Measurements from ENCODE around the gene SRGAP1. TPM values are rescaled to one million over a fixed set of nuclear protein-coding genes. Genes with fewer than 3 reads are reported as not detected.

The SRGAP1 gene
- total RNA-seq, 1 donor from 2014 or later, result 49.3 TPM

DNA sequence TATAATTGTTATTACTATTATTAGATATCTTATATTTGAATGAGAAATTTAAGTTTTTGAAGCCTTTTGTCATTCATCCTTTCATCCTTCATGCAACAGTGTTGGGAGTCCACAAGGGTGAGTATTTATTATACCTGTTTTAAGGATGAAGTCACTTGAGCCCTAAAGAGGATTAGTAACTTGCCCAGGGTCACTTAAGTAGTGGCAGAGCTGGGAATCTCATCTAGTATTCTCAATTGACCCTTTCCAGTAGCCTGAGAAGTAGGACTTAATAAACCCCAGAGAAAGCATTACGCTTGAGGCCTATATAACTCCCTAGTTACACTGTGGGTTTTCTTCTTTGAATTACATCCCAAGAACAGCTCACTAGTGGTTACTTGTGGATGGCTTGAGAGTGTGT lies 119.8 kb downstream of the SRGAP1 start:
- DNase-seq (ENCODE audit: low spot score), result no peak
- peaks cover 22% of the 10 kb centered on the region for H3K4me1 Mint-ChIP-seq (ENCODE audit: unreplicated experiment)
- peaks cover 1% of the 10 kb centered on the region for H3K27me3 Mint-ChIP-seq (ENCODE audit: unreplicated experiment)
- no peak overlapping the region for H3K27ac Mint-ChIP-seq (ENCODE audit: unreplicated experiment)
- no peaks in the 10 kb centered on the region for H3K9me3 Mint-ChIP-seq (ENCODE audit: unreplicated experiment)
- H3K4me3 Mint-ChIP-seq (ENCODE audit: unreplicated experiment), result no peak overlapping the region
- no peaks in the 10 kb centered on the region for H3K36me3 Mint-ChIP-seq (ENCODE audit: low read depth, unreplicated experiment)
- TF ChIP-seq, protein P1, sequence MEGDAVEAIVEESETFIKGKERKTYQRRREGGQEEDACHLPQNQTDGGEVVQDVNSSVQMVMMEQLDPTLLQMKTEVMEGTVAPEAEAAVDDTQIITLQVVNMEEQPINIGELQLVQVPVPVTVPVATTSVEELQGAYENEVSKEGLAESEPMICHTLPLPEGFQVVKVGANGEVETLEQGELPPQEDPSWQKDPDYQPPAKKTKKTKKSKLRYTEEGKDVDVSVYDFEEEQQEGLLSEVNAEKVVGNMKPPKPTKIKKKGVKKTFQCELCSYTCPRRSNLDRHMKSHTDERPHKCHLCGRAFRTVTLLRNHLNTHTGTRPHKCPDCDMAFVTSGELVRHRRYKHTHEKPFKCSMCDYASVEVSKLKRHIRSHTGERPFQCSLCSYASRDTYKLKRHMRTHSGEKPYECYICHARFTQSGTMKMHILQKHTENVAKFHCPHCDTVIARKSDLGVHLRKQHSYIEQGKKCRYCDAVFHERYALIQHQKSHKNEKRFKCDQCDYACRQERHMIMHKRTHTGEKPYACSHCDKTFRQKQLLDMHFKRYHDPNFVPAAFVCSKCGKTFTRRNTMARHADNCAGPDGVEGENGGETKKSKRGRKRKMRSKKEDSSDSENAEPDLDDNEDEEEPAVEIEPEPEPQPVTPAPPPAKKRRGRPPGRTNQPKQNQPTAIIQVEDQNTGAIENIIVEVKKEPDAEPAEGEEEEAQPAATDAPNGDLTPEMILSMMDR (IDR thresholded peaks at IDR 0.05; ENCODE audit: unreplicated experiment), result no peak

DNA sequence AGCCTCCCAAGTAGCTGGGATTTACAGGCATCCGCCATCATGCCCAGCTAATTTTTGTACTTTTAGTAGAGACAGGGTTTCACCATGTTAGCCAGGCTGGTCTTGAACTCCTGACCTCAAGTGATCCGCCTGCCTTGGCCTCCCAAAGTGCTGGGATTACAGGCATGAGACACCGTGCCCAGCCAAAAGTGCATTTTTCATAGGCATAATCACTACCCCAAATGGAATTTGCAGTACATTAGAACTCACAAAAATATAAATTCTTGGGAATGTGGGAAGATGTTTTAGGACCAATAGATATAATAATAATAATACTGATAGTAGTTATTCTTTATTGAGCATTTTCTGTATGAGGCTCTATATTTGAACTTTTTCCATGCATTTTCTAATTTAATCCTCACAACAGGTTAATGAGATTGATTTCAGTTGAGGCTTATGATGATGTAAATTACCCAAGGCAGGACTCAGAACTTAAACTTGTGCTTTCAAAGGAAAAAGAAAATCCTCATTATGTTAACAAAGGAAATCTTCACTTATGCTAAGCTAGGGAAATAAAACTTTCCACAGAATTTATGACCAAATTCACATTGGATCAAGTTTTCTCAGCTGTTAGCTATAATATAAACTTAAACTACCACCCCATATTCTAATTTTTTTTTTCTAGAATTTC lies 121.6 kb downstream of the SRGAP1 start:
- TF ChIP-seq, protein P1 (IDR thresholded peaks at IDR 0.05; ENCODE audit: unreplicated experiment), result no peak
- Mint-ChIP-seq H3K36me3 (ENCODE audit: low read depth, unreplicated experiment) (no peaks in the 10 kb centered on the region), H3K4me1 (ENCODE audit: unreplicated experiment) (peaks cover 29% of the 10 kb centered on the region), H3K27me3 (ENCODE audit: unreplicated experiment) (peaks cover 1% of the 10 kb centered on the region), H3K9me3 (ENCODE audit: unreplicated experiment) (no peaks in the 10 kb centered on the region), H3K27ac (ENCODE audit: unreplicated experiment) (no peak overlapping the region), H3K4me3 (ENCODE audit: unreplicated experiment) (no peak overlapping the region)
- no peak for DNase-seq (ENCODE audit: low spot score)

DNA sequence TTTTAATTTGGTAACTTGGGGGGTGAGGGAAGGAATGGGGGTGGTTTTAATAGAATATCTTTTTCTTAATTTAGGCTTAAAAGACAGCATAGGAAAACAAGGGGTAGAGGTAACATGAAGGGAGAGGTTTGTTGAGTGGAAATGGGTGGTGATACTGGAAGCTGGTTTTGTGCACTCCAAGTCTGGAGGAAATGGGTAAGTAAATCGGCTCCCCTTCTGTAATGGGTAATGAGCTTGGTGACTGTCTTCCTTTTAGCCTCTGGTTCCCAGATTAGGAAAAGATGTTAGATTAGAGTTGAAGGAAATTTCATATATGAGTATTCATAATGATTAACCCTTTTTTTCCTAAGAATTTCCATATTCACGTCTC lies 122.1 kb downstream of the SRGAP1 start:
- no peak overlapping the region for H3K4me3 Mint-ChIP-seq (ENCODE audit: unreplicated experiment)
- H3K27me3 Mint-ChIP-seq (ENCODE audit: unreplicated experiment), result peaks cover 1% of the 10 kb centered on the region
- H3K4me1 Mint-ChIP-seq (ENCODE audit: unreplicated experiment), result peaks cover 33% of the 10 kb centered on the region
- no peaks in the 10 kb centered on the region for H3K36me3 Mint-ChIP-seq (ENCODE audit: low read depth, unreplicated experiment)
- DNase-seq (ENCODE audit: low spot score), result no peak
- TF ChIP-seq, protein P1 (IDR thresholded peaks at IDR 0.05; ENCODE audit: unreplicated experiment), result no peak
- no peak overlapping the region for H3K27ac Mint-ChIP-seq (ENCODE audit: unreplicated experiment)
- no peaks in the 10 kb centered on the region for H3K9me3 Mint-ChIP-seq (ENCODE audit: unreplicated experiment)

- no peaks in the 10 kb centered on the region for H3K9me3 Mint-ChIP-seq (ENCODE audit: unreplicated experiment)
- H3K27ac Mint-ChIP-seq (ENCODE audit: unreplicated experiment), result peak overlapping the region; percentile 42
- no peak for DNase-seq (ENCODE audit: low spot score)
- H3K36me3 Mint-ChIP-seq (ENCODE audit: low read depth, unreplicated experiment), result no peaks in the 10 kb centered on the region
- TF ChIP-seq, protein P1 (IDR thresholded peaks at IDR 0.05; ENCODE audit: unreplicated experiment), result no peak
- H3K4me3 Mint-ChIP-seq (ENCODE audit: unreplicated experiment), result no peak overlapping the region
- peaks cover 1% of the 10 kb centered on the region for H3K27me3 Mint-ChIP-seq (ENCODE audit: unreplicated experiment)
- peaks cover 35% of the 10 kb centered on the region for H3K4me1 Mint-ChIP-seq (ENCODE audit: unreplicated experiment)
These were observed 123.1 kb downstream of the SRGAP1 start for GRCh38 chr12:63967358-63968145.

DNA sequence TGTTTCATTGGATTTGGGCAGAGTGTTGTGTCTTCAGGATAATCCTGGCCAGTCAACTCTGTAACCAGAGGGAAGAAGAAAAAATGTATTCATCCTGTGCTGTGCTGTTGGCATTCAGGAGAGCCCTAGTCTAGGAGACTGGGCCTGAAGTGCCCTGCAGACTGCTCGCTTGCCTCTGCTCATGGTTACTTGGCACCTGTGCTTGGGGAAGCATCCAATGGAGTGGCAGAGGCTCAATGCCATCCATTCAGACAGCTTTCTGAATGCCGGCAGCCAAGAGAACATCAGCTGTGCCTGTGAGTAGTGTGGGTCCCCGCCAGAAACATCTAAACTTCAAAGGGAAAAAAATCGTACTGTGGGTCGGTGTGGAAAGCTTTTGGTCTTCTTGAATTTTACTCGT lies 124.2 kb downstream of the SRGAP1 start:
- H3K36me3 Mint-ChIP-seq (ENCODE audit: low read depth, unreplicated experiment), result no peaks in the 10 kb centered on the region
- peaks cover 1% of the 10 kb centered on the region for H3K27me3 Mint-ChIP-seq (ENCODE audit: unreplicated experiment)
- no peaks in the 10 kb centered on the region for H3K9me3 Mint-ChIP-seq (ENCODE audit: unreplicated experiment)
- TF ChIP-seq, protein P1 (IDR thresholded peaks at IDR 0.05; ENCODE audit: unreplicated experiment), result no peak
- no peak overlapping the region for H3K4me3 Mint-ChIP-seq (ENCODE audit: unreplicated experiment)
- H3K27ac Mint-ChIP-seq (ENCODE audit: unreplicated experiment), result peak overlapping the region; percentile 58
- H3K4me1 Mint-ChIP-seq (ENCODE audit: unreplicated experiment), result peaks cover 32% of the 10 kb centered on the region
- no peak for DNase-seq (ENCODE audit: low spot score)

All from endothelial cell (in vitro differentiated cells).